NCI-H2196 treated with DMSO at 0.1 percent for 48 hours (cell line): Measurements from ENCODE around the gene ATP8B1.

Experiments
- DNase-seq: peaks from one replicate; lab custom pipeline; 2025; ENCODE audit not compliant: unreplicated experiment; lab: John Stamatoyannopoulos, UW

Gene ATP8B1

DNA sequence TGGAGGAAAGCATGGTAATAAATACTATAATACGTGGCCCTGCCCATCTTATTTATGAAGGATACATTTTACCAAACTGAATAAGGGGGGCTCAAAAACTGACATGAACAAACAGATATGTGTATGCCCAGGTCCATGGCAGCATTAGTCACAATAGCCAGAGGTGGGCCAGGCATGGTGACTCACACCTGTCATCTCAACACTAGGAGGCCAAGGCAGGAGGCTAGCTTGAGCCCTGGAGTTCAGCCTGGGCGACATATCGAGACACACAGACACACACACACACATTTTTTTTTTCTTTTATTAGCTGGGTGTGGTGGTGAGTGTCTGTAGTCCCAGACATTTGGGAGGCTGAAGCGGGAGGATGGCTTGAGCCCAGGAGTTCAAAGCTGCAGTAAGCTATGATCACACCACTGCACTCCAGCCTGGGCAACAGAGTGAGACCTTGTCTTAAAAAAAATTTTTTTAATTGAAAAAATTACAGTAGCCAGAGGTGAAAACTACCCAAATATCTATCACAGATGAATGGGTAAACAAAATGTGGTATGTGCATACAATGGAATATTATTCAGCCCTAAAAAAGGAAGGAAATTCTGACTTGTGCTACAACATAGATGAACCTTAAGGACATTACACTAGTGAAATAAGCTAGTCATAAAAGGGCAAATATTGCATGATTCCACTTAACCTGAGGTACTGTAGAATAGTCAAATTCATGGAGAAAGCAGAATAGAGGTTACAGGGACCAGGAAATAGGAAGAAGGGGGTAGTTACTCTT is 8.0 kb downstream of the ATP8B1 start:
- DNase-seq, result no peak

- DNase-seq, result no peak
These were observed 9.7 kb downstream of the ATP8B1 start for GRCh38 chr18:57793302-57793986.

DNA sequence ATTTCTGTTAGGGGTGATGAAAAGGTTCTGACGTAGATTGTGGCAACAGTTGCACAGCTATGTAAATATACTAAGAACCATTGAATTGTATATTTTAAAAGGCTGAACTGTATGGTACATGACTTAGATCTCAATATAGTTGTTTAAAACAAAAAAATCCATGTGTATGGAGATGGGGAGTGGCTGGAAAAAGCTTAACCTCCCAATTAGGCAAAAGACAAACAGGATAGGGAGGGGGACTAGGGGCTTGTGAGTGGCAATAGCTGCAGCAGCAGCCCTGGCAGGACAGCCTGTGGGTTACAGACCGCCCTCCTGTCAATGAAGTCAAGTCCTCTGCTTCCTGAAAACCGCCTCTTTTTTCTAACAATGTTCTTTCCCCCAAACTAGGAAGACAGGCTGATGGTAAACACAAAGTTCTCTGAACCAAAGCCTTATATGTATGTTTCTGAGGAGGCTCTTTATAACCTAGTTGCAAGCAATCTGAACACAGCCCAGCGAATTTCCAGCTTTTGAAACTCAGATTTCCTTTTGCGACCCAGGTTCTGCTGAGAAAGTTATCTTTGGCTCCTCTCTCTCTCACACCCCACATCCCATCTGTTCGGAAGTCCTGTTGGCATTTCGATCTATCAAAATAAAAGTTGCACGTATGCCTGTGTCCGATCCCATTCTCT is 10.3 kb downstream of the ATP8B1 start:
- DNase-seq, result no peak

DNA sequence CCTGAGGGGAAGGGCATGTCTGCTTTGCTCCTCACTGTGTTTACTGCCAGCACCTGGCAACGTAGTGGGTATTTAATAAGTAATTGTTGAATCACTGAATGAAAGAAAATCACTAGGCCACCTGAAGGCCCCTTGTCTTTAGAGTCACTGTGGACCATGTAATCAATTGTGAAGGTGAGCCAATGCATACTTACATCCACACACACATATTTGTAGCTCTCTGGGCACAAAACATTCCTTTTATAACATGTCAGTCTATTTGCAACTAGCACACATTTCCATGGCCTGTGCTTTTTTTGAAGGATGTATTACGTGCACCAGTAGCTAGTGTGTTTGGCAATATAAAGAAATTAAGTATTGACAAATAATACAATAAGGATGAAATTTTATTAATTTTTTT is 11.2 kb downstream of the ATP8B1 start:
- no peak for DNase-seq

- no peak for DNase-seq
These were observed 11.9 kb downstream of the ATP8B1 start for GRCh38 chr18:57791192-57791591.

DNA sequence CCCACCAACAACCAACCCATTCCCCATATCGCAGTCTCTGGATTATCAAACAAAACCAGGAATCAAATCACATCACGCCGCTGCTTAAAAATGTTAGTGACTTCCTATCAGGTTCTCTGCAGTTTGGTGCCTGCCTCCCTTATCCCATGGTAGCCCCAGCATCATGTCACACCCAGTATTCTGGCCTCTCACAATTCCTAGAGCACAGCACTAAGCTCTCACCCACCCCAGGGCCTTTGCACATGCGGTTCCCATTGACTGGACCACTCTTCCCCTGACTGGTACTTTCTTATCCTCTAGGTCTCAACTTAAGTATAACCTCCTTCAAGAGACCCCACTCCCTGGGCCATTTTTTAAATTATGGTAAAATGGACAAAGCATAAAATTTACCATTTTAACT is 12.8 kb downstream of the ATP8B1 start:
- no peak for DNase-seq

DNA sequence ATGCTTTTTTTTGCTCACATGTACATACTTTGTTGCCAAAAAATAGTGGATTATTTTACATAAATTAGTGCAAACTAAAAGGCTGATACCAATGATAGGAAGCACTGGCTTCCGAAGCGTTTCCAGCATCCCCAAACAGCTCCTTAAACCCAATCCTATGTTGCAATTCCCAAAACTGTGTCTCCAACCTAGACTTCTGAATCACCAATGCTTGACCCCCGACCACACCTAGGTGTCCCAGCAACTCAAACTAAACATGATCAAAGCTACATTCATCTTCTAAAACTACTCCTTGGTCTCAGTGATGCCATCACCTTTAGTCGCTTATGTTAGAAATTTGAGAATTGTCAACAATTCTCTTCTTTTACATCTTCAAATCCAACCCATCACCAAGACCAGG is 13.4 kb downstream of the ATP8B1 start:
- DNase-seq, result no peak

GRCh38 chr18:57789090-57789489 is 14.0 kb downstream of the ATP8B1 start:
- no peak for DNase-seq

DNA sequence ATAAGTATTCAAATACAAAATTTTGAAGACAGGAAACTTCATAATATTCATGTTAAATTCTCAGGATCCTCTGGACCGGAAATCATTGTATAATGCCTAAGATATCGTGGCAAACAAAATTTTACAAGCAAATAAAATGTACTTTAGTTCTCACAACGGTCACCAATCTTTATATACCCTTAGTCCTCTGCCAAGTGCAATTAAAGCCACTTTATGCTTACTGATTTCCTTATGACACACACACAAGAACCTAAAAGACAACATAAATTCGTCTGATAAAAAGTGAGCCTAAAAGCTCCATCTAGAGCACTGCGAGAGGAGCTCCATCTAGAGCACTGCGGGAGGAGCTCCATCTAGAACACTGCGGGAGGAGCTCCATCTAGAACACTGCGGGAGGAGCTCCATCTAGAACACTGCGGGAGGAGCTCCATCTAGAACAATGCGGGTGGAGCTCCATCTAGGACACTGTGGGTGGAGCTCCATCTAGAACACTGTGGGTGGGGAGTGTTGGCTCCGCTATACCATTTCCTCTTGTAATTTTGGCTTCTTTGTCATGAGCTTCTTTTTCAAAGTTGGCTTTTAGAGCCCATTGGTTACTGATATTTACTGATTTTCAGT is 15.9 kb downstream of the ATP8B1 start:
- DNase-seq, result no peak

DNA sequence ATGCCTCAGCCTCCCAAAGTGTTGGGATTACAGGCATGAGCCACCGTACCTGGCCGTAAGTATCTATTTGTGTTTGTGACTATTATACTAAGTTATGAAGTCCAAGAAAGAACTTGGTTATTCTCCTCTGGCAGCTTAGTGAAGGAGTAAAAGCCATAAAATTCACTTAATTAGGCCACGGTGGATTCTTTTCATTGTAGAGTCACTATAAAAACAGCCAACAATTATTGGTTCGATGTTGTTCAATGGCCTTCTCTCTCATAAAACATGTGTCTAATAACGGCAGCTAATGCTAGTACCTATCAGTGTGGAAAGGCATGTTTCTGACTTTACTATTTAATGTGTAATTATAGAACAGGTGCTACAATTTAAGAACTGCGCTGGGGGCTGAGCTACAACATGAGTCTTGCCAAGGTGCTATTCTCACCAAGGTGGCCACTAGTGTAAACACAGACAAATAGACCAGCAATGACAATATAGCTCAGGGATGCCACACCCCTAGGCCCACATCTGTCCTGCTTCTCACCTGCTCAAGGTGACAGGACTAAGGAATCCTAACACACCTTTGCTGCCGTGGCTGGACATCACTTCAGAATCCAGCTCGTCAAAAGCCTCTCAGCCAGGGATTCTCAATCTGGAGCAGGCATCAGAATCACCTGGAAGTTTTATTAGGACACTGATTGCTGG is 17.2 kb downstream of the ATP8B1 start:
- DNase-seq, result no peak

GRCh38 chr18:57784801-57785114 is 18.4 kb downstream of the ATP8B1 start:
- no peak for DNase-seq

GRCh38 chr18:57784034-57784800 is 18.9 kb downstream of the ATP8B1 start:
- no peak for DNase-seq

- no peak for DNase-seq
These were observed 21.1 kb downstream of the ATP8B1 start for GRCh38 chr18:57782049-57782448.

DNA sequence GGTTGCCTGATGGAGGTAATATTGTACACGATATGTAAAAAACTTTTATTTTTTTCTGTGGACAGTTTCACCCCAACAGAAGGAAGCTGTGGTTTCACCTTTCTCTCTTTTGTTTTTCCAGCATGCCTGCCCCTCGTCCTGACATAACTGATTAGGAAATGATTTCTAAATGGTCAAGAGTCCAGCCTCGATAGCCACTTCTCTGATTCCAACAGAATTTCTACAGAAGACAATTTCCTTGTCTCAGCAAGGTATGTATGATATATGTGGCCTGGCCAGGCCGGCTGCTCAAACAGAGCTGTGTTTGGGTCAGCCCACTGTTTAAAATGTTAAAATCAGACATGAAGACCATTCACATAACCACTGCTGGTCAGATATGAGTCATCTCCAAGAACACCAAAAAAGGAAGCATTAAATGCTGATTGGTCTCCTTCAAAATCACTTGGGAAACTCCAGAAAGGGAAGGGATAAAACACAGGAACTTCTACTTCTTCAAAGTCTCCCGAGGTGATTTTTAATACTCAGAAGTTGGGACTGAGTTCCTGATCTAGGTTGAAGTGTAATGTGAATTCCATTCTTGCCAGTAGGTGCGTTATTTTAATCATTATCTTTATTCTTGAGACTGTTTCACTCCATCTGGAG is 22.3 kb downstream of the ATP8B1 start:
- DNase-seq, result no peak

GRCh38 chr18:57780318-57780705 is 22.8 kb downstream of the ATP8B1 start:
- DNase-seq, result no peak

GRCh38 chr18:57776767-57777166 is 26.3 kb downstream of the ATP8B1 start:
- DNase-seq, result no peak

DNA sequence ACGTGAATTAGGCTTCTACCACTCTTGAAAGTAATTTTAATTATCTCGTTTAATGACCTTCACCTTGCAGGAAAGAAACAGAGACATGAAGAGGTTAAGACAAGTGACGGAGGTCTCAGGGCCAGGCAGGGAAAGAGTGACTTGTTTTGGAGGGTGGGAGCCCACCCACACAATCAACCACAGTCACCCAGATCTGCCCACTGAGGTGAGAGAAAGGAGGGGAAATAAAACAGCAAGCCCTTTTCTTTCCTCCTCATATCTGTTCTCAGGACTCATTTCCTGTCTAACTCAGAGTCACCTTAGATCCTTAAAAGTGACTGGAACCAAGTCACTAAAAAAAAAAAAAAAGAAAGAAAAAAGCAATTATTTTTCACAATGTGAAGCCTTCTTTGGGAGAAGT is 26.8 kb downstream of the ATP8B1 start:
- no peak for DNase-seq

GRCh38 chr18:57775937-57776336 is 27.2 kb downstream of the ATP8B1 start:
- no peak for DNase-seq

GRCh38 chr18:57772387-57772799 is 30.7 kb downstream of the ATP8B1 start:
- DNase-seq, result no peak

- no peak for DNase-seq
These were observed 31.5 kb downstream of the ATP8B1 start for GRCh38 chr18:57771626-57772025.
